ENCODE results near the gene ZBTB12. TPM values are rescaled to one million over a fixed set of nuclear protein-coding genes. Genes with fewer than 3 reads are reported as not detected.

ZBTB12 gene
- total and polyA plus RNA-seq, 2 of the 13 experiments (the other 11 are each of a cell fraction or from before 2014, with no cell fraction given): 4.8 to 6.0 TPM

DNA sequence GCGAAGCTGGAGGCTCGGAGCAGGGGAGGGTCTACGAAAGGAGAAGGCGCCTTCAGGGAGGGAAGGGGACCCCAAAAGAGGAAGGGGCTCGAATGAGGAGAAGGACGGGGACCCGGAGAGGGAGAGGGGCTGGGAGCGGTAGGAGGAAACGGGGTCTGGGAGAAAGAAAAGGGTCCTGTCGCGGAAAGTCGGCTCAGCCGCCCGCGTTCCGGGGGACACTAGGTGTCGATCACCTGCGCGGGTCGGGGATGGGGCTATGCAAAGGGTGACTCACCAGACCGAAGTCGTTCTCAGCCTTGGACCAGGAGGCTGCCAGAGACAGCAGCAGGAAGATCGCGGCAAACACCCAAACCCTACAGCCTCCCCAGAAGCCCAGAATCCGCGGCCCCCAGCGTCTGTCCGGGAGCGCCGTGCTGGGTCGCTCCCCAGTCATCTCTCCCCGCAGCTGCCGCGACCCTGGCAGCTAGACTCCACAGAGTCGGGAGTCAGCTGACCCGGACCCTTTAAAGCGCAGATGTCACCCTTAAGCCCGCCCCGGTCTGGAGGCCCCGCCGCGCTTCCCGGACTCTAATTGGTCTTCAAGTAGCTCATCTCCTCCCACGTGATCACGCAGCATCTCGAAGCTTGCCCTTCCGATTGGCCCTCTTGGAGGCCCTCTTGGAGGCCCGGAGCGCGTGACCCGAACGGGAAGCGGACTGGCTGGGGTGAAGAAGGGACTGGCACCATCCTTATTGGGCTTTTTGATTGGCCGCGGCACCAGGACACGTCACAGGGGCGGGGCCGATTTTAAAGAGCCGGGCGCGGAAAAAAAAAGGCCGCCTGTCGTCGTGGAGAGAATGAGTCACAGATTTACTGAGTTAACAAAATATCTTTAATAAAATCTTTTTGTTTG is 39.3 kb downstream of the ZBTB12 start, which contains the start of gene NEU1 (continued):
- TF ChIP-seq TAF15 (IDR thresholded peaks at IDR 0.05; ENCODE audit: low read depth, low read length, poor library complexity, severe bottlenecking) (peak; percentile 99), FOXP1 (IDR thresholded peaks at IDR 0.05) (no peak), FOXP1 (CRISPR knock-in tag; IDR thresholded peaks at IDR 0.05) (no peak), ZNF337 (CRISPR knock-in tag; IDR thresholded peaks at IDR 0.05; ENCODE audit: borderline replicate concordance, low read depth) (no peak), LBX2 (CRISPR knock-in tag; IDR thresholded peaks at IDR 0.05; ENCODE audit: borderline replicate concordance) (peak; percentile 58; the same call in 1 of the 2 replicates), ZNF7 (CRISPR knock-in tag; IDR thresholded peaks at IDR 0.05) (no peak), ZNF674 (CRISPR knock-in tag; IDR thresholded peaks at IDR 0.05; ENCODE audit: low read depth) (no peak), ZFP82 (CRISPR knock-in tag; IDR thresholded peaks at IDR 0.05; ENCODE audit: borderline replicate concordance) (peak; percentile 89), E2F2 (CRISPR knock-in tag; IDR thresholded peaks at IDR 0.05; ENCODE audit: borderline replicate concordance) (no peak), NFYB (CRISPR knock-in tag; IDR thresholded peaks at IDR 0.05) (peak; percentile 97), ZNF432 (CRISPR knock-in tag; IDR thresholded peaks at IDR 0.05; ENCODE audit: borderline replicate concordance) (no peak), POLR2A (IDR thresholded peaks at IDR 0.05; ENCODE audit: insufficient read depth in 1 of 2, low read depth in 2 of 2, low read length in 2 of 2) (peak in 1 of 2 experiments; percentile 100; a peak in 2 of 4 replicates), ZBTB3 (CRISPR knock-in tag; IDR thresholded peaks at IDR 0.05; ENCODE audit: borderline replicate concordance, low read depth) (no peak; the same call in 1 of the 2 replicates), ZNF75D (CRISPR knock-in tag; IDR thresholded peaks at IDR 0.05; ENCODE audit: borderline replicate concordance) (no peak), ZMAT5 (CRISPR knock-in tag; IDR thresholded peaks at IDR 0.05; ENCODE audit: borderline replicate concordance, low read depth) (no peak), PHF21A (CRISPR knock-in tag; IDR thresholded peaks at IDR 0.05) (peak; percentile 94)
- TF ChIP-seq, protein P1, sequence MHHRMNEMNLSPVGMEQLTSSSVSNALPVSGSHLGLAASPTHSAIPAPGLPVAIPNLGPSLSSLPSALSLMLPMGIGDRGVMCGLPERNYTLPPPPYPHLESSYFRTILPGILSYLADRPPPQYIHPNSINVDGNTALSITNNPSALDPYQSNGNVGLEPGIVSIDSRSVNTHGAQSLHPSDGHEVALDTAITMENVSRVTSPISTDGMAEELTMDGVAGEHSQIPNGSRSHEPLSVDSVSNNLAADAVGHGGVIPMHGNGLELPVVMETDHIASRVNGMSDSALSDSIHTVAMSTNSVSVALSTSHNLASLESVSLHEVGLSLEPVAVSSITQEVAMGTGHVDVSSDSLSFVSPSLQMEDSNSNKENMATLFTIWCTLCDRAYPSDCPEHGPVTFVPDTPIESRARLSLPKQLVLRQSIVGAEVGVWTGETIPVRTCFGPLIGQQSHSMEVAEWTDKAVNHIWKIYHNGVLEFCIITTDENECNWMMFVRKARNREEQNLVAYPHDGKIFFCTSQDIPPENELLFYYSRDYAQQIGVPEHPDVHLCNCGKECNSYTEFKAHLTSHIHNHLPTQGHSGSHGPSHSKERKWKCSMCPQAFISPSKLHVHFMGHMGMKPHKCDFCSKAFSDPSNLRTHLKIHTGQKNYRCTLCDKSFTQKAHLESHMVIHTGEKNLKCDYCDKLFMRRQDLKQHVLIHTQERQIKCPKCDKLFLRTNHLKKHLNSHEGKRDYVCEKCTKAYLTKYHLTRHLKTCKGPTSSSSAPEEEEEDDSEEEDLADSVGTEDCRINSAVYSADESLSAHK (CRISPR knock-in tag; IDR thresholded peaks at IDR 0.05; ENCODE audit: borderline replicate concordance): no peak
- TF ChIP-seq, protein P2, sequence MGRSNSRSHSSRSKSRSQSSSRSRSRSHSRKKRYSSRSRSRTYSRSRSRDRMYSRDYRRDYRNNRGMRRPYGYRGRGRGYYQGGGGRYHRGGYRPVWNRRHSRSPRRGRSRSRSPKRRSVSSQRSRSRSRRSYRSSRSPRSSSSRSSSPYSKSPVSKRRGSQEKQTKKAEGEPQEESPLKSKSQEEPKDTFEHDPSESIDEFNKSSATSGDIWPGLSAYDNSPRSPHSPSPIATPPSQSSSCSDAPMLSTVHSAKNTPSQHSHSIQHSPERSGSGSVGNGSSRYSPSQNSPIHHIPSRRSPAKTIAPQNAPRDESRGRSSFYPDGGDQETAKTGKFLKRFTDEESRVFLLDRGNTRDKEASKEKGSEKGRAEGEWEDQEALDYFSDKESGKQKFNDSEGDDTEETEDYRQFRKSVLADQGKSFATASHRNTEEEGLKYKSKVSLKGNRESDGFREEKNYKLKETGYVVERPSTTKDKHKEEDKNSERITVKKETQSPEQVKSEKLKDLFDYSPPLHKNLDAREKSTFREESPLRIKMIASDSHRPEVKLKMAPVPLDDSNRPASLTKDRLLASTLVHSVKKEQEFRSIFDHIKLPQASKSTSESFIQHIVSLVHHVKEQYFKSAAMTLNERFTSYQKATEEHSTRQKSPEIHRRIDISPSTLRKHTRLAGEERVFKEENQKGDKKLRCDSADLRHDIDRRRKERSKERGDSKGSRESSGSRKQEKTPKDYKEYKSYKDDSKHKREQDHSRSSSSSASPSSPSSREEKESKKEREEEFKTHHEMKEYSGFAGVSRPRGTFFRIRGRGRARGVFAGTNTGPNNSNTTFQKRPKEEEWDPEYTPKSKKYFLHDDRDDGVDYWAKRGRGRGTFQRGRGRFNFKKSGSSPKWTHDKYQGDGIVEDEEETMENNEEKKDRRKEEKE (IDR thresholded peaks at IDR 0.05): no peak
- TF ChIP-seq, protein P3, sequence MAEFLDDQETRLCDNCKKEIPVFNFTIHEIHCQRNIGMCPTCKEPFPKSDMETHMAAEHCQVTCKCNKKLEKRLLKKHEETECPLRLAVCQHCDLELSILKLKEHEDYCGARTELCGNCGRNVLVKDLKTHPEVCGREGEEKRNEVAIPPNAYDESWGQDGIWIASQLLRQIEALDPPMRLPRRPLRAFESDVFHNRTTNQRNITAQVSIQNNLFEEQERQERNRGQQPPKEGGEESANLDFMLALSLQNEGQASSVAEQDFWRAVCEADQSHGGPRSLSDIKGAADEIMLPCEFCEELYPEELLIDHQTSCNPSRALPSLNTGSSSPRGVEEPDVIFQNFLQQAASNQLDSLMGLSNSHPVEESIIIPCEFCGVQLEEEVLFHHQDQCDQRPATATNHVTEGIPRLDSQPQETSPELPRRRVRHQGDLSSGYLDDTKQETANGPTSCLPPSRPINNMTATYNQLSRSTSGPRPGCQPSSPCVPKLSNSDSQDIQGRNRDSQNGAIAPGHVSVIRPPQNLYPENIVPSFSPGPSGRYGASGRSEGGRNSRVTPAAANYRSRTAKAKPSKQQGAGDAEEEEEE (CRISPR knock-in tag; IDR thresholded peaks at IDR 0.05; ENCODE audit: borderline replicate concordance): peak; percentile 93; the same call in 1 of the 2 replicates

Measured in HepG2 (cell line).